COLO668 (cell line): ENCODE results near the gene VPS13C.
"Not testable (repeated sequence)": the region's sequence is repeated elsewhere in the genome, so short reads cannot be mapped to it uniquely, and the experiment has no call there.

ENCODE experiments used
- DNase-seq: peaks from one replicate; lab custom pipeline; 2025; ENCODE audit not compliant: unreplicated experiment; lab: John Stamatoyannopoulos, UW

Gene VPS13C

GRCh38 chr15:62050115-62050514, 10.1 kb downstream of the VPS13C start:
- no peak for DNase-seq

GRCh38 chr15:62048254-62048653, 12.0 kb downstream of the VPS13C start:
- not testable (repeated sequence) for DNase-seq

- no peak for DNase-seq
Measured at GRCh38 chr15:62047282-62047827, 12.9 kb downstream of the VPS13C start.

GRCh38 chr15:62046078-62046743, 14.0 kb downstream of the VPS13C start:
- DNase-seq = no peak

GRCh38 chr15:62035256-62035924, 24.9 kb downstream of the VPS13C start:
- DNase-seq = no peak

GRCh38 chr15:62027916-62028315, 32.3 kb downstream of the VPS13C start:
- DNase-seq = no peak

GRCh38 chr15:62027263-62027565, 33.0 kb downstream of the VPS13C start:
- DNase-seq = no peak

GRCh38 chr15:62026487-62027262, 33.6 kb downstream of the VPS13C start:
- no peak for DNase-seq

- no peak for DNase-seq
Measured at GRCh38 chr15:62021991-62022600, 38.2 kb downstream of the VPS13C start.

GRCh38 chr15:62020576-62021160, 39.6 kb downstream of the VPS13C start:
- DNase-seq = no peak

- DNase-seq = not testable (repeated sequence)
Measured at GRCh38 chr15:62005354-62005753, 54.9 kb downstream of the VPS13C start.

GRCh38 chr15:61997786-61998185, 62.5 kb downstream of the VPS13C start:
- no peak for DNase-seq

- no peak for DNase-seq
Measured at GRCh38 chr15:61996056-61996635, 64.1 kb downstream of the VPS13C start.

- no peak for DNase-seq
Measured at GRCh38 chr15:61994216-61994615, 66.0 kb downstream of the VPS13C start.

GRCh38 chr15:61992518-61992917, 67.7 kb downstream of the VPS13C start:
- DNase-seq = no peak

GRCh38 chr15:61989667-61990066, 70.6 kb downstream of the VPS13C start:
- DNase-seq = no peak

GRCh38 chr15:61987824-61988223, 72.4 kb downstream of the VPS13C start:
- DNase-seq = no peak

- DNase-seq = no peak
Measured at GRCh38 chr15:61983081-61983480, 77.2 kb downstream of the VPS13C start.

GRCh38 chr15:61978225-61978624, 82.0 kb downstream of the VPS13C start:
- DNase-seq = no peak

GRCh38 chr15:61974759-61975158, 85.5 kb downstream of the VPS13C start:
- DNase-seq = peak; percentile 12

- DNase-seq = no peak
Measured at GRCh38 chr15:61974118-61974517, 86.1 kb downstream of the VPS13C start.
